Ishikawa (cell line): ENCODE measurements around the gene LTBP3.

ENCODE experiments used
- CREB1 ChIP-seq: IDR thresholded peaks from 2 replicates; pipeline ENCODE4 v1.6.1; 2012; ENCODE audit warnings: low read depth
- EP300 ChIP-seq: IDR thresholded peaks from 2 replicates; pipeline ENCODE4 v1.6.1; 2012; ENCODE audit warnings: borderline replicate concordance
- RAD21 ChIP-seq: IDR thresholded peaks from 2 replicates; pipeline ENCODE4 v1.6.1; 2012; ENCODE audit warnings: low read depth
- TAF1 ChIP-seq: IDR thresholded peaks from 2 replicates; pipeline ENCODE4 v1.6.1; 2012; ENCODE audit warnings: low read depth, mild to moderate bottlenecking
- TEAD4 ChIP-seq: IDR thresholded peaks from 2 replicates; pipeline ENCODE4 v1.6.1; 2012
- YY1 ChIP-seq: IDR thresholded peaks from 2 replicates; pipeline ENCODE4 v1.6.1; 2012; ENCODE audit warnings: low read depth
- ZBTB7A ChIP-seq: IDR thresholded peaks from 2 replicates; pipeline ENCODE4 v1.6.1; 2012; ENCODE audit warnings: low read depth
- TF ChIP-seq, protein P1 (sequence below): IDR thresholded peaks from 2 replicates; pipeline ENCODE4 v1.6.1; 2012; ENCODE audit warnings: low read depth, mild to moderate bottlenecking
- TF ChIP-seq, protein P2 (sequence below): IDR thresholded peaks from 2 replicates; pipeline ENCODE4 v1.6.1; 2012

DNA sequence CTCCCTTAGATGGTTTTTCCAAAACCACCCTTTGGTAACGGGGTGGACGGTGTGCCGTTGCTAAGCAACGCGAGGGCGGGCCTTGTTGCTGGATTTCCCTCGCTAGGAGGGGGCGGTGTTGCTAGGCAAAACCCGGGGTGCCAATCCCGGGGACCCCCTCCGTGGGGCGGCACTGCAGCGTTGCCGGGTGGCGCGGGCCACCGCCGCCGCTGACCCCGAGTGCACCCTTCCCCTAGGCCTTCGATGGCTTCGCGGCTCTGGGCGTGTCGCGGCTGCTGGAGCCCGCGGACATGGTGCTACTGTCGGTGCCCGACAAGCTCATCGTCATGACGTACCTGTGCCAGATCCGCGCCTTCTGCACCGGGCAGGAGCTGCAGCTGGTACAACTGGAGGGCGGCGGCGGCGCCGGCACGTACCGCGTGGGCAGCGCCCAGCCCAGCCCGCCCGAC lies 26.6 kb upstream of the LTBP3 start:
- TF ChIP-seq, protein P1, sequence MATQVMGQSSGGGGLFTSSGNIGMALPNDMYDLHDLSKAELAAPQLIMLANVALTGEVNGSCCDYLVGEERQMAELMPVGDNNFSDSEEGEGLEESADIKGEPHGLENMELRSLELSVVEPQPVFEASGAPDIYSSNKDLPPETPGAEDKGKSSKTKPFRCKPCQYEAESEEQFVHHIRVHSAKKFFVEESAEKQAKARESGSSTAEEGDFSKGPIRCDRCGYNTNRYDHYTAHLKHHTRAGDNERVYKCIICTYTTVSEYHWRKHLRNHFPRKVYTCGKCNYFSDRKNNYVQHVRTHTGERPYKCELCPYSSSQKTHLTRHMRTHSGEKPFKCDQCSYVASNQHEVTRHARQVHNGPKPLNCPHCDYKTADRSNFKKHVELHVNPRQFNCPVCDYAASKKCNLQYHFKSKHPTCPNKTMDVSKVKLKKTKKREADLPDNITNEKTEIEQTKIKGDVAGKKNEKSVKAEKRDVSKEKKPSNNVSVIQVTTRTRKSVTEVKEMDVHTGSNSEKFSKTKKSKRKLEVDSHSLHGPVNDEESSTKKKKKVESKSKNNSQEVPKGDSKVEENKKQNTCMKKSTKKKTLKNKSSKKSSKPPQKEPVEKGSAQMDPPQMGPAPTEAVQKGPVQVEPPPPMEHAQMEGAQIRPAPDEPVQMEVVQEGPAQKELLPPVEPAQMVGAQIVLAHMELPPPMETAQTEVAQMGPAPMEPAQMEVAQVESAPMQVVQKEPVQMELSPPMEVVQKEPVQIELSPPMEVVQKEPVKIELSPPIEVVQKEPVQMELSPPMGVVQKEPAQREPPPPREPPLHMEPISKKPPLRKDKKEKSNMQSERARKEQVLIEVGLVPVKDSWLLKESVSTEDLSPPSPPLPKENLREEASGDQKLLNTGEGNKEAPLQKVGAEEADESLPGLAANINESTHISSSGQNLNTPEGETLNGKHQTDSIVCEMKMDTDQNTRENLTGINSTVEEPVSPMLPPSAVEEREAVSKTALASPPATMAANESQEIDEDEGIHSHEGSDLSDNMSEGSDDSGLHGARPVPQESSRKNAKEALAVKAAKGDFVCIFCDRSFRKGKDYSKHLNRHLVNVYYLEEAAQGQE, result no peak
- TF ChIP-seq RAD21 (no peak), TAF1 (no peak), TEAD4 (no peak), YY1 (no peak), EP300 (no peak), CREB1 (no peak), ZBTB7A (no peak)
- TF ChIP-seq, protein P2, sequence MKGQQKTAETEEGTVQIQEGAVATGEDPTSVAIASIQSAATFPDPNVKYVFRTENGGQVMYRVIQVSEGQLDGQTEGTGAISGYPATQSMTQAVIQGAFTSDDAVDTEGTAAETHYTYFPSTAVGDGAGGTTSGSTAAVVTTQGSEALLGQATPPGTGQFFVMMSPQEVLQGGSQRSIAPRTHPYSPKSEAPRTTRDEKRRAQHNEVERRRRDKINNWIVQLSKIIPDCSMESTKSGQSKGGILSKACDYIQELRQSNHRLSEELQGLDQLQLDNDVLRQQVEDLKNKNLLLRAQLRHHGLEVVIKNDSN, result no peak
